Stimulated activated CD4-positive, alpha-beta T cell treated with anti-CD3 and anti-CD28 coated beads, Interleukin-15, amount 100 ng/mL, for 24 hours (primary cell): ENCODE results near the gene PXMP4.

Source experiments
- DNase-seq: peaks from one replicate; pipeline ENCODE4 v3.0.0-alpha.2; 2020

Gene PXMP4

DNA sequence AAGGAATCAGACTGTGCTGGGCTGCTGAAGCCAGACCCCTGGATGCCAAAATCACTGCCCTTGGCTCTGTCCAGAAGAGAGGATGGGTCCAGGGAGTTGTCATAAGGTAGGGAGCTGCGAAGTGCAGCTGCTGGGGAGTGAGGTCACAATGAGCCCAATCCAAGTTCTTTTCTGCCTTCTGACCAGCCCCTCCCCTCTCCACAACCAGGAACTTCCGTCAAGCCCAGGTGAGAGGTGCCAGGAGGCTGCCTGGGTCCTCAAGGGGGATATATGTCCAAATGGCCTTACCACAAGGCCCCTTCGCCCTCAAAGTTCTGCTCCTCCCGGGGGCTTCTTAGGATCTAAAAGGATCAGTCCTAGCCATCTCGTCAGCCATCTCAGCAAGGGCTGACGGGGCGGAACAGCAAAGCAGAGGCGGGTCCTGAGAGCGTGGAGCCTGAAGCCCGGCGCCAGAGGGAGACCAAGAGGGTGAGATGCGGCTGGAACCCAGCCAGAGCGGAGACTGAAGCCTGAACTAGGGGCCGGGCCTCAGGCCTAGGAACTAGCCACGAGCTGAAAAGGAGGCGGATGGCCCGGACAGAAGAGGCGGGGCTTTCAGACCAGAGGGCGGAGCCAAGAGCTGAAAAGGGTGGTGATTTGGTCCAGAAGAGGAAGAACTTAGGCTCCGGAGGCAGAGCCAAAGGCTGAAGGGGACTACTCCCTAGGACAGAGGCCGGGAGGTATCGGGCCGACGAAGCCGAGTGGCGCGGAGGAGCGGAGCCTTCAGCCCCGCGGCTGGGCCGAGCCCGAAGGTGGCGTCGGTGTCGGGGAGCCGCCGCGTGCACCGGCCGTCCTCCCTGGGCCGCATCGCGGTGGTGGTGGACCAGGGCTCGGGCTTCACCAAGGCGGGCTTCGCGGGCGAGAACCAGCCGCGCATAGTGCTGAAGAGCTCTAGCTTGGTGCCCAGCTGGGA is 53.5 kb downstream of the PXMP4 start, which contains the start of gene ACTL10:
ACTL10 (plus strand) TSS at position 651 of the 952 bp plus-strand sequence. CDS start 555 bp downstream, outside the sequence.
- DNase-seq, result peak; percentile 96

DNA sequence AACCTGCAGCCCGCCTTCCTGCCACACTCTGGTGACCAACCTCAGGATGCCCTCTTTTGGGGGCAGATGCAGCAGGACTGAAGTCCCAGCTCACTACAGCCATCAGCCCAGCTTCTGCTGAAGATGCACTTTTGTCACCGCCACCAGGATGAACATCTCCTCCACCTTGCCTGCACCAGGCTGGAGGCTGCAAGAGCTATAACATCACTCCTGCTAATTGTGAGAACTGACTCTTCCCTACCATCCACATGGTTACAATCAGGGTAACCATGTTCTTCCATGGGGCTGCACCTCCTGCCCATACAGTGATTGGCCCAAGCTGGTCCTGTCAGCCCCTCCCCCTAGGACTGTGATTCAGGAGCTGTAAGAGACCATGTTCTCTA is 55.4 kb downstream of the PXMP4 start:
- DNase-seq, result peak; percentile 32

GRCh38 chr20:33664085-33664761 is 55.9 kb downstream of the PXMP4 start:
- DNase-seq, result peak; percentile 30

GRCh38 chr20:33663161-33664084 is 56.7 kb downstream of the PXMP4 start:
- peak; percentile 91 for DNase-seq

- DNase-seq, result no peak
Measured at GRCh38 chr20:33662172-33662571, 57.9 kb downstream of the PXMP4 start, which contains the start of gene C20orf144. Gene C20orf144, plus strand, starts transcription at chr20:33662327. Its CDS starts 19 bp downstream, at chr20:33662346.

- DNase-seq, result no peak
Measured at GRCh38 chr20:33660685-33661058, 59.4 kb downstream of the PXMP4 start.

GRCh38 chr20:33660035-33660684 is 60.0 kb downstream of the PXMP4 start:
- peak; percentile 1 for DNase-seq

DNA sequence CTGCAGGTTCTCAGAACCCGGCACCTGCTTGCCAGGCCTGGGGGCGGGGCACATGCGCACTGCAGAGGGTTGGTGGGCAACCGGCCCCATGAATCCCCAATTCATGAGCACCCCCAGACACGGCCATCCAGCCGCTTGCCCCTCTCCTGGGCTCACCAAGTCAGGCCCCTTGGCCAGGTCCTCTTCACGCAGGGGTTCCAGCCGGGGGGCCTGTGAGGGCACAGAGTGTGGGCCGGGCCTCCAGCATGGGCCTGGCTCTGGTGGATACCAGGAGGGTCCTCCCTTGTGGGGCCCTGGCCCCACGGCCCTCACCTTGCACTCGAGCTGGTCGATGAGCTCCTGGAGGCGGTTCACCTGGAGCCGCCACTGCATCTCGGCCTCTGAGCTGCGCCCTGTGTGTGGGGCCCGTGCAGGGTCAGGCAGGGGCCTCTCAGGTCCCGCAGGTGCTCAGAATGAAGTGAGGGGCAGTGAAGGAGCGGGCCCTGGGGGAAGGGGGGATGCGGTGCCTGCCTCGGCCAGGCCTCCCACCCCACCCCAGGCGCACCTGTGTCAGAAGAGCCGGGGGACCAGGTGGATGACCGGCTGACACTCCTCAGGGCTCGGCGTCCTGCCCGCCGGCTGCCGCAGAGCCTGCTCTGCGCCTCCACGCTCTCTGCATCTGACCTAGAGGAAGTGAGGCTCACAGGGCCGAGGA is 60.6 kb downstream of the PXMP4 start:
- peak; percentile 1 for DNase-seq

DNA sequence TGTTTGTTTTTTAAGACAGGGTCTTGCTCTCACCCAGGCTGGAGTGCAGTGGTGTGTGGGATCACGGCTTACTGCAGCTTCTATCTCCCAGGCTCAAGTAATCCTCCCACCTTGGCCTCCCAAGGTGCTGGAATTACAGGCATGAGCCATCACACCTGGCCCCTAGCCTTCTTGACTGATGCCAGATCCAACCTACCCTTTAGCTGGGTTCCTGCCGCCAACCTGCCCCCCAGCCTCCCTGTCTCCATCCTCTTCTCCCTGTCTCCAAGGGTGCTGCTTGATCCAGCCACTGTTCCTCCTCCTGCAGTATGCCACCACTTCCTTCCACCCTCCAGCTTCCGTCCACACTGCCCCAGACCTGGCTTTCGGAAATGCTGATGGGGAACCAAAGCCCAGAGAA is 61.2 kb downstream of the PXMP4 start:
- DNase-seq, result no peak

- DNase-seq, result no peak
Measured at GRCh38 chr20:33658510-33658909, 61.6 kb downstream of the PXMP4 start.

DNA sequence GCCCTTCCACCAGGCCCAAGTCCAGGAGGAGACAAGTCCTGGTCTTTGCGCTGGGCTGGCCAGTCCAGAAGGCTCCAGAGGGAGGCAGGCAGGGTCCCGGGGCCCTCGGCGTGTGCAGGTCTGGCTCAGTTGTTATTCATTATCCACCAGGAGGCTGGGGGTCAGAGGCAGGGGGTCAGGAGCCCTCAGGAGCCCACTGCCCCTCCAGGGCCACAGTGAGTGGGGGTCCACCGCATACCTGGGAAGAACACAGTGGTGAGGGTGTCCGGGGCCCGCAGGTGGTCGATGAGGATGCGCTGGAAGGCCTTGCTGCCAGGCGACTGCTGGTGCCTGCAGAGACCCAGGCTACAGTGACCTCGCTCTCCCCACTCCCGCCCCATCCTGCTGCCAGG is 62.4 kb downstream of the PXMP4 start:
- no peak for DNase-seq

- peak; percentile 1 for DNase-seq
Measured at GRCh38 chr20:33656783-33657703, 63.1 kb downstream of the PXMP4 start.

GRCh38 chr20:33656010-33656782 is 63.9 kb downstream of the PXMP4 start:
- no peak for DNase-seq

- no peak for DNase-seq
Measured at GRCh38 chr20:33655164-33655563, 64.9 kb downstream of the PXMP4 start.

DNA sequence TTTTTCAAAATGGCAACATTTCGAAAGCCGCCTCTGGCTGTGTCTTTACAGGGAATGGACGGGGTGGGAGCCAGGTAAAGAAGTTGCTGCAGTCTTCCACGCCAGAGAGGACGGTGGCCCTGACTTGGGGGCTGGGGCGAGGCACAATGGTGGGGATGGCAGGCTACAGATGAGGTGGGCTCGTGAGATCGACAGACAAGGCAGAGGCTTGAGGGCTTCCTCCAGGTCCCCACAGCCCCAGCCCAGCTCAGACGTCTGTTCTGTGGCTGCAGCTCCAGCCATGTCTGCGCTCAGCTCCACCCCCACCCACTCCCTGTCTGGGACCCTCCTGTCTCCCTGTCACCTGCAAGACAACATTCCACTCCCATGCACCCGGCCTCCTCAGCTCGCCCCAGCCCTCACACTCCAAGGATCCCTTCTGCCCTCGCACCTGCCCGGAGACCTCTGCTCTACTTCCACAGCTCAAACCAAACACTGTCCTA is 65.4 kb downstream of the PXMP4 start:
- DNase-seq, result peak; percentile 1

- DNase-seq, result peak; percentile 5
Measured at GRCh38 chr20:33653900-33654596, 66.1 kb downstream of the PXMP4 start.

DNA sequence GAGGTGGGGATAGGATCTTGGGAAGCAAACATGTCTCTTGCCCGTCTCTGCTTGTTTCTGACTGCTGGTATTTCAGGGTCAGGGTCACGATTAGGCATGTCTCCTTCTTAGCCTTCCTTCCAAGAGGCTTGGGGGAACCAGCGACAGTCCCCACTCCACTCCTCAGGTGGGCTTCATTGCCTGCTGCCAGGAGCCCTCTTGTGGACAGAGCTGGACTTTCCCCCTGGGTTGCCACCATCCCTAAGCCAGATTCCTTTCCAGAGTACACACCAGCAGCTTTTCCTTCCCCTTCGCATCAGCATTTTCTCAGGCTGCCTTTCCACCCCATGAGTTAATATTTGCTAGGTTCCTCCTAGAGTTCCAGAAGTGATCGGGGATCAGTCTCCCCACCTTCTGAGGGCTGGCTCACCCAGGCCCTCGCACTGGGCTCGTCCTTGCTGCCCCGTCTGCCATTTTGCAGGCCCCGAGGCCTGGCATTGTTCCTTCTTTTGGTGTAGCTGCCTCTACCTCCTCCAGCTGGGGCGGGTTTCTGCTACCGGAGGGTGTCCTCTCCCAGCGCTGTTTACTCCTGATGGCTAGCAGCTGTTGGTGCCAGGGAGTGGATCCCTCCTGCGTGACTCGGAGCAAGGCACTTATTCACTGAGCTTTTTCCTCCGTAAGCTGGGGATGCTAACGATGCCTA is 66.8 kb downstream of the PXMP4 start:
- peak; percentile 57 for DNase-seq
